Natural killer cell treated with Interleukin-12 subunit alpha and Interleukin-12 subunit beta and Interleukin-15 and Interleukin-18, amount 100 ng/mL, for 72 hours (primary cell): Measurements from ENCODE around the gene ADAM12. TPM values are rescaled to one million over a fixed set of nuclear protein-coding genes. Genes with fewer than 3 reads are reported as not detected.

Experiments used
- ATAC-seq, 2 donors: fragments of 150-1000 bp; cut with Tn5 transposase in 1 of 2; sonication (Bioruptor Pico), chemical (Tn5 transposase) in 1 of 2; 2 replicates each; pipeline ENCODE4 v1.10.0; 2021
- DNase-seq: peaks from one replicate; pipeline ENCODE4 v3.0.0; 2022; ENCODE audit warnings: low spot score
- H3K27ac Mint-ChIP-seq, 2 donors: 1 replicate in 1 of 2; 2 replicates in 1 of 2; pipeline ENCODE4 v1.8.0; 2022; ENCODE audit warnings: mixed read lengths in 2 of 2, mild to moderate bottlenecking in 1 of 2, moderate library complexity in 1 of 2
- H3K27me3 Mint-ChIP-seq, 2 donors: 1 replicate in 1 of 2; 2 replicates in 1 of 2; pipeline ENCODE4 v1.8.0; 2022; ENCODE audit warnings: mixed read lengths in 2 of 2
- H3K36me3 Mint-ChIP-seq: one replicate; pipeline ENCODE4 v1.8.0; 2022; ENCODE audit warnings: mixed read lengths
- H3K4me1 Mint-ChIP-seq, 2 donors: 1 replicate in 1 of 2; 2 replicates in 1 of 2; pipeline ENCODE4 v1.8.0; 2022; ENCODE audit warnings: low read depth in 2 of 2, mixed read lengths in 2 of 2, mild to moderate bottlenecking in 1 of 2
- H3K4me3 Mint-ChIP-seq: one replicate; pipeline ENCODE4 v1.8.0; 2022; ENCODE audit warnings: mixed read lengths
- H3K9me3 Mint-ChIP-seq: 2 replicates; pipeline ENCODE4 v1.8.0; 2022; ENCODE audit warnings: mixed read lengths
- total RNA-seq, 2 donors: library from RNA; stranded (reverse); gene quantifications; one replicate each; pipeline ENCODE4 v1.2.3, GENCODE V29; 2022

The ADAM12 gene
- total RNA-seq, 2 donors from 2014 or later = 0.06 to 0.48 TPM

- no peaks in the 10 kb centered on the region for H3K9me3 Mint-ChIP-seq
- ATAC-seq = no peak
- DNase-seq = no peak
- H3K27ac Mint-ChIP-seq = no peak overlapping the region
- H3K4me3 Mint-ChIP-seq = no peak overlapping the region
- H3K36me3 Mint-ChIP-seq = no peaks in the 10 kb centered on the region
- peaks cover 2 to 24% of the 10 kb centered on the region in 2 donors for H3K27me3 Mint-ChIP-seq
- H3K4me1 Mint-ChIP-seq = peaks cover 4 to 10% of the 10 kb centered on the region in 2 donors
These were observed 254.2 kb downstream of the ADAM12 start for GRCh38 chr10:126133906-126134656.

GRCh38 chr10:126133082-126133620, 255.1 kb downstream of the ADAM12 start:
- Mint-ChIP-seq H3K4me1 (peaks cover 4 to 10% of the 10 kb centered on the region in 2 donors), H3K4me3 (no peak overlapping the region), H3K36me3 (no peaks in the 10 kb centered on the region), H3K9me3 (no peaks in the 10 kb centered on the region), H3K27me3 (peaks cover 2 to 24% of the 10 kb centered on the region in 2 donors), H3K27ac (no peak overlapping the region)
- DNase-seq = no peak
- ATAC-seq = no peak

GRCh38 chr10:126131341-126131740, 256.9 kb downstream of the ADAM12 start:
- H3K9me3 Mint-ChIP-seq = no peaks in the 10 kb centered on the region
- H3K27ac Mint-ChIP-seq = no peak overlapping the region
- H3K4me3 Mint-ChIP-seq = no peak overlapping the region
- H3K4me1 Mint-ChIP-seq = peaks cover 4 to 6% of the 10 kb centered on the region in 2 donors
- no peaks in the 10 kb centered on the region for H3K36me3 Mint-ChIP-seq
- no peak for DNase-seq
- ATAC-seq = no peak
- peaks cover 3 to 14% of the 10 kb centered on the region in 2 donors for H3K27me3 Mint-ChIP-seq

- H3K36me3 Mint-ChIP-seq = no peaks in the 10 kb centered on the region
- peaks cover 5 to 14% of the 10 kb centered on the region in 2 donors for H3K27me3 Mint-ChIP-seq
- H3K4me1 Mint-ChIP-seq = no peaks in the 10 kb centered on the region
- no peak overlapping the region for H3K4me3 Mint-ChIP-seq
- H3K27ac Mint-ChIP-seq = no peak overlapping the region
- DNase-seq (no peak), ATAC-seq (no peak)
- H3K9me3 Mint-ChIP-seq = no peaks in the 10 kb centered on the region
These were observed 258.0 kb downstream of the ADAM12 start for GRCh38 chr10:126130271-126130710.

GRCh38 chr10:126129026-126129425, 259.3 kb downstream of the ADAM12 start:
- Mint-ChIP-seq H3K27ac (no peak overlapping the region), H3K4me1 (no peaks in the 10 kb centered on the region), H3K9me3 (no peaks in the 10 kb centered on the region), H3K4me3 (no peak overlapping the region), H3K27me3 (peaks cover 5 to 10% of the 10 kb centered on the region in 2 donors), H3K36me3 (no peaks in the 10 kb centered on the region)
- no peak for ATAC-seq
- no peak for DNase-seq

- Mint-ChIP-seq H3K27me3 (peaks cover 5% of the 10 kb centered on the region in 2 donors), H3K27ac (no peak overlapping the region), H3K4me1 (no peaks in the 10 kb centered on the region), H3K9me3 (no peaks in the 10 kb centered on the region), H3K36me3 (no peaks in the 10 kb centered on the region), H3K4me3 (no peak overlapping the region)
- no peak for DNase-seq
- no peak for ATAC-seq
These were observed 259.7 kb downstream of the ADAM12 start for GRCh38 chr10:126128581-126128980.

- no peak overlapping the region for H3K27ac Mint-ChIP-seq
- H3K4me3 Mint-ChIP-seq = no peak overlapping the region
- peak in 1 of 2 donors; percentile 36 for ATAC-seq
- H3K9me3 Mint-ChIP-seq = no peaks in the 10 kb centered on the region
- no peak for DNase-seq
- H3K27me3 Mint-ChIP-seq = peaks cover 0 to 5% of the 10 kb centered on the region in 2 donors
- no peaks in the 10 kb centered on the region for H3K4me1 Mint-ChIP-seq
- no peaks in the 10 kb centered on the region for H3K36me3 Mint-ChIP-seq
These were observed 260.7 kb downstream of the ADAM12 start for GRCh38 chr10:126127481-126128029.

- Mint-ChIP-seq H3K4me1 (no peaks in the 10 kb centered on the region), H3K27me3 (peaks cover 0 to 5% of the 10 kb centered on the region in 2 donors), H3K4me3 (no peak overlapping the region), H3K36me3 (no peaks in the 10 kb centered on the region), H3K27ac (no peak overlapping the region), H3K9me3 (no peaks in the 10 kb centered on the region)
- ATAC-seq (no peak), DNase-seq (no peak)
These were observed 261.4 kb downstream of the ADAM12 start for GRCh38 chr10:126126866-126127265.

- peaks cover 0 to 5% of the 10 kb centered on the region in 2 donors for H3K27me3 Mint-ChIP-seq
- H3K36me3 Mint-ChIP-seq = no peaks in the 10 kb centered on the region
- no peak overlapping the region for H3K27ac Mint-ChIP-seq
- DNase-seq (no peak), ATAC-seq (no peak)
- H3K4me3 Mint-ChIP-seq = no peak overlapping the region
- no peaks in the 10 kb centered on the region for H3K9me3 Mint-ChIP-seq
- H3K4me1 Mint-ChIP-seq = no peaks in the 10 kb centered on the region
These were observed 262.3 kb downstream of the ADAM12 start for GRCh38 chr10:126126023-126126422.

GRCh38 chr10:126124668-126125349, 263.5 kb downstream of the ADAM12 start:
- ATAC-seq (no peak), DNase-seq (no peak)
- Mint-ChIP-seq H3K4me3 (no peak overlapping the region), H3K4me1 (no peaks in the 10 kb centered on the region), H3K27ac (no peak overlapping the region), H3K9me3 (no peaks in the 10 kb centered on the region), H3K27me3 (peaks cover 0 to 5% of the 10 kb centered on the region in 2 donors), H3K36me3 (no peaks in the 10 kb centered on the region)

GRCh38 chr10:126124046-126124445, 264.2 kb downstream of the ADAM12 start:
- DNase-seq = no peak
- peaks cover 0 to 5% of the 10 kb centered on the region in 2 donors for H3K27me3 Mint-ChIP-seq
- H3K4me3 Mint-ChIP-seq = no peak overlapping the region
- ATAC-seq = no peak
- no peaks in the 10 kb centered on the region for H3K4me1 Mint-ChIP-seq
- no peaks in the 10 kb centered on the region for H3K9me3 Mint-ChIP-seq
- H3K36me3 Mint-ChIP-seq = no peaks in the 10 kb centered on the region
- no peak overlapping the region for H3K27ac Mint-ChIP-seq

- Mint-ChIP-seq H3K27me3 (peaks cover 0 to 5% of the 10 kb centered on the region in 2 donors), H3K36me3 (no peaks in the 10 kb centered on the region)
These were observed 264.8 kb downstream of the ADAM12 start for GRCh38 chr10:126123466-126123865.

GRCh38 chr10:126122881-126123280, 265.4 kb downstream of the ADAM12 start:
- Mint-ChIP-seq H3K27ac (no peak overlapping the region), H3K4me3 (no peak overlapping the region), H3K9me3 (no peaks in the 10 kb centered on the region), H3K4me1 (no peaks in the 10 kb centered on the region), H3K27me3 (peaks cover 0 to 5% of the 10 kb centered on the region in 2 donors), H3K36me3 (no peaks in the 10 kb centered on the region)
- DNase-seq (no peak), ATAC-seq (no peak)

More at GRCh38 chr10:126123466-126123865, 264.8 kb downstream of the ADAM12 start:
- H3K4me1 Mint-ChIP-seq = no peaks in the 10 kb centered on the region
- no peak overlapping the region for H3K4me3 Mint-ChIP-seq
- DNase-seq = no peak
- H3K27ac Mint-ChIP-seq = no peak overlapping the region
- H3K9me3 Mint-ChIP-seq = no peaks in the 10 kb centered on the region
- peak in 1 of 2 donors; percentile 55 for ATAC-seq

- DNase-seq (no peak), ATAC-seq (no peak)
- Mint-ChIP-seq H3K9me3 (no peaks in the 10 kb centered on the region), H3K27ac (no peak overlapping the region), H3K27me3 (no peaks in the 10 kb centered on the region), H3K36me3 (no peaks in the 10 kb centered on the region), H3K4me3 (no peak overlapping the region), H3K4me1 (no peaks in the 10 kb centered on the region)
These were observed 268.7 kb downstream of the ADAM12 start for GRCh38 chr10:126119599-126119998.
